Progenitor cell of endocrine pancreas (in vitro differentiated cells): ENCODE results near the gene SPSB1. TPM values are rescaled to one million over a fixed set of nuclear protein-coding genes. Genes with fewer than 3 reads are reported as not detected.

Experiments used
- DNase-seq: peaks from one replicate; pipeline ENCODE4 v3.0.0; 2021; ENCODE audit warnings: low spot score; ENCODE audit not compliant: unreplicated experiment
- H3K27ac Mint-ChIP-seq: 2 replicates; pipeline ENCODE4 v1.8.0; 2021; ENCODE audit warnings: mild to moderate bottlenecking, moderate library complexity, mixed read lengths
- H3K27me3 Mint-ChIP-seq: 2 replicates; pipeline ENCODE4 v1.8.0; 2021; ENCODE audit warnings: mixed read lengths
- H3K36me3 Mint-ChIP-seq: 2 replicates; pipeline ENCODE4 v1.8.0; 2022; ENCODE audit warnings: mixed read lengths; ENCODE audit not compliant: insufficient read depth
- H3K4me1 Mint-ChIP-seq: 2 replicates; pipeline ENCODE4 v1.8.0; 2021; ENCODE audit warnings: low read depth, mixed read lengths
- H3K4me3 Mint-ChIP-seq: 2 replicates; pipeline ENCODE4 v1.8.0; 2021; ENCODE audit warnings: low read depth, mild to moderate bottlenecking, moderate library complexity, mixed read lengths
- H3K9me3 Mint-ChIP-seq: 2 replicates; pipeline ENCODE4 v1.8.0; 2021; ENCODE audit warnings: low read depth, mixed read lengths
- CTCF ChIP-seq: fragments of 200-600 bp; sonication (generic); IDR thresholded peaks from one replicate; pipeline ENCODE4 v1.5.0; 2021; ENCODE audit warnings: antibody characterized with exemption, mild to moderate bottlenecking; ENCODE audit not compliant: unreplicated experiment
- total RNA-seq: library from RNA; stranded (reverse); gene quantifications from 2 replicates; pipeline ENCODE4 v1.2.1, GENCODE V29; 2021

SPSB1 gene
- total RNA-seq, 1 donor from 2014 or later: 6.6 TPM

GRCh38 chr1:9340864-9341263, 48.2 kb downstream of the SPSB1 start:
- Mint-ChIP-seq H3K4me1 (peaks cover 19% of the 10 kb centered on the region), H3K27me3 (no peaks in the 10 kb centered on the region), H3K9me3 (peaks cover 4% of the 10 kb centered on the region)

GRCh38 chr1:9341301-9341845, 48.7 kb downstream of the SPSB1 start:
- Mint-ChIP-seq H3K4me3 (no peak overlapping the region), H3K27ac (peak overlapping the region; percentile 27), H3K4me1 (peaks cover 23% of the 10 kb centered on the region), H3K27me3 (no peaks in the 10 kb centered on the region), H3K9me3 (peaks cover 4% of the 10 kb centered on the region), H3K36me3 (peaks cover 5% of the 10 kb centered on the region)
- TF ChIP-seq CTCF: no peak
- DNase-seq: no peak

More at GRCh38 chr1:9340864-9341263, 48.2 kb downstream of the SPSB1 start:
- no peak overlapping the region for H3K27ac Mint-ChIP-seq
- H3K4me3 Mint-ChIP-seq: no peak overlapping the region
- DNase-seq: no peak
- H3K36me3 Mint-ChIP-seq: peaks cover 5% of the 10 kb centered on the region
- no peak for TF ChIP-seq CTCF

GRCh38 chr1:9343269-9343668, 50.6 kb downstream of the SPSB1 start:
- TF ChIP-seq CTCF: no peak
- peaks cover 30% of the 10 kb centered on the region for H3K4me1 Mint-ChIP-seq
- DNase-seq: no peak
- no peaks in the 10 kb centered on the region for H3K27me3 Mint-ChIP-seq
- H3K9me3 Mint-ChIP-seq: peaks cover 4% of the 10 kb centered on the region
- H3K36me3 Mint-ChIP-seq: peaks cover 5% of the 10 kb centered on the region
- no peak overlapping the region for H3K4me3 Mint-ChIP-seq
- peak overlapping the region; percentile 59 for H3K27ac Mint-ChIP-seq

- Mint-ChIP-seq H3K27me3 (no peaks in the 10 kb centered on the region), H3K9me3 (peaks cover 4% of the 10 kb centered on the region), H3K36me3 (peaks cover 5% of the 10 kb centered on the region), H3K4me1 (peaks cover 21% of the 10 kb centered on the region), H3K27ac (no peak overlapping the region), H3K4me3 (no peak overlapping the region)
- TF ChIP-seq CTCF: no peak
- no peak for DNase-seq
Observed at GRCh38 chr1:9344426-9345200, 51.9 kb downstream of the SPSB1 start.

- Mint-ChIP-seq H3K4me3 (no peak overlapping the region), H3K4me1 (peaks cover 18% of the 10 kb centered on the region), H3K9me3 (peaks cover 4% of the 10 kb centered on the region), H3K27ac (peak overlapping the region; percentile 31), H3K27me3 (no peaks in the 10 kb centered on the region), H3K36me3 (peaks cover 5% of the 10 kb centered on the region)
- no peak for DNase-seq
- TF ChIP-seq CTCF: no peak
Observed at GRCh38 chr1:9345471-9345870, 52.8 kb downstream of the SPSB1 start.
